ENCODE results near the gene ATP8A2. TPM values are rescaled to one million over a fixed set of nuclear protein-coding genes. Genes with fewer than 3 reads are reported as not detected.

Gene ATP8A2
- total RNA-seq, 1 donor from 2014 or later: 1.3 TPM

DNA sequence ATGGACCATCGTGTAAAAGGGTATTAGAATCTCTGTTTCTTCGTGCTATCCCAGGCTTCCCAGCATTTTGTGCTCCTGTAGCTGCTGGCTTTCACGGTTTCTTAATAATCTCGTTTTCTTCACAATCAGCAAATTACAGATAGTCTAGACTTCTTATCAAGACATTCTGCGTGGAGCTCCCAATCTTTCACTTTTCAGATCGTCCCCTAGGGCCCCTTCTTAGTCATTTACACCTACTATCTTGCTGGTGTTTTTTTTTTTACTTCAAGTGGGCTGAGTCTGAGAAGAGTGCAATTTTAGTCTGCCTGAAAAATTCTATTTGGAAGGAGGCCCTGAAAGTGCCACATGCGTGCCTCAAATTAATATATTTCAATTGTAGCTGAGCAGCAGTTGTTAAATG, 404.9 kb downstream of the ATP8A2 start:
- Histone ChIP-seq H3K4me2 (ENCODE audit: low read length) (no peak overlapping the region), H3K27ac (ENCODE audit: low read depth, low read length) (no peak overlapping the region), H3K4me3 (ENCODE audit: insufficient read depth, low read depth, low read length) (no peak overlapping the region), H3K4me1 (ENCODE audit: insufficient read depth, low read length) (peaks cover 6% of the 10 kb centered on the region), H3K9ac (ENCODE audit: low read length) (no peak overlapping the region), H2AFZ (ENCODE audit: low read depth, low read length) (no peak overlapping the region), H3K27me3 (ENCODE audit: insufficient read depth, low read length) (no peaks in the 10 kb centered on the region), H4K20me1 (ENCODE audit: insufficient read depth, low read length) (no peaks in the 10 kb centered on the region), H3K9me3 (ENCODE audit: insufficient read depth, low read depth, low read length) (no peaks in the 10 kb centered on the region), H3K36me3 (ENCODE audit: insufficient read depth, low read length) (no peaks in the 10 kb centered on the region), H3K79me2 (ENCODE audit: insufficient read depth, low read length) (no peaks in the 10 kb centered on the region)
- TF ChIP-seq, protein P1, sequence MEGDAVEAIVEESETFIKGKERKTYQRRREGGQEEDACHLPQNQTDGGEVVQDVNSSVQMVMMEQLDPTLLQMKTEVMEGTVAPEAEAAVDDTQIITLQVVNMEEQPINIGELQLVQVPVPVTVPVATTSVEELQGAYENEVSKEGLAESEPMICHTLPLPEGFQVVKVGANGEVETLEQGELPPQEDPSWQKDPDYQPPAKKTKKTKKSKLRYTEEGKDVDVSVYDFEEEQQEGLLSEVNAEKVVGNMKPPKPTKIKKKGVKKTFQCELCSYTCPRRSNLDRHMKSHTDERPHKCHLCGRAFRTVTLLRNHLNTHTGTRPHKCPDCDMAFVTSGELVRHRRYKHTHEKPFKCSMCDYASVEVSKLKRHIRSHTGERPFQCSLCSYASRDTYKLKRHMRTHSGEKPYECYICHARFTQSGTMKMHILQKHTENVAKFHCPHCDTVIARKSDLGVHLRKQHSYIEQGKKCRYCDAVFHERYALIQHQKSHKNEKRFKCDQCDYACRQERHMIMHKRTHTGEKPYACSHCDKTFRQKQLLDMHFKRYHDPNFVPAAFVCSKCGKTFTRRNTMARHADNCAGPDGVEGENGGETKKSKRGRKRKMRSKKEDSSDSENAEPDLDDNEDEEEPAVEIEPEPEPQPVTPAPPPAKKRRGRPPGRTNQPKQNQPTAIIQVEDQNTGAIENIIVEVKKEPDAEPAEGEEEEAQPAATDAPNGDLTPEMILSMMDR (IDR thresholded peaks at IDR 0.05; ENCODE audit: insufficient read depth, low read depth, low read length): no peak
- no peak for TF ChIP-seq EZH2 (IDR thresholded peaks at IDR 0.05; ENCODE audit: insufficient read depth, low read length)
- Mint-ChIP-seq H3K4me3 (ENCODE audit: unreplicated experiment) (no peak overlapping the region), H3K4me1 (ENCODE audit: low read depth, unreplicated experiment) (peaks cover 18% of the 10 kb centered on the region), H3K27ac (ENCODE audit: unreplicated experiment) (peak overlapping the region; percentile 14), H3K36me3 (ENCODE audit: low read depth, unreplicated experiment) (no peaks in the 10 kb centered on the region), H3K9me3 (ENCODE audit: unreplicated experiment) (peaks cover 5% of the 10 kb centered on the region), H3K27me3 (ENCODE audit: low read depth, unreplicated experiment) (peaks cover 2% of the 10 kb centered on the region)
- no peak for DNase-seq (ENCODE audit: low read depth)
- no peak for FAIRE-seq

DNA sequence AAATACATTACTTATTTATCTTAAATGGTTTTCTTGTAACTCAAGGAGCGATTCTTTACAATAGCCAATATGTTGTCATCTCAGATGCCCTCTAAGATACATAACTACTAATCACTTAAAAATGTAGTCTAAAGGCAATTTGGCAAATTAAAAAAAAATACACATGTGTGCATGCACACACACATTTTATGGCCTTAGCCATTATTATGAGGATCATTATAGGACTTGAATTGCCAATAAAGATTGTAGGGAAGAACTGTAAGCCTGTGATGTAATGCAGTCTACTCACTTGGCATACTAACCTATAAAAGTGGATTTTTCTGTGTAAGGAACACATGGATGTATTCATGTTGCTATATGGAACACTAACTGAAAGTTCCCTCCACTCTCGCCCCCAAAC, 405.7 kb downstream of the ATP8A2 start:
- FAIRE-seq (no peak), DNase-seq (ENCODE audit: low read depth) (no peak)
- no peak overlapping the region for H3K9ac ChIP-seq (ENCODE audit: low read length)
- no peak overlapping the region for H2AFZ ChIP-seq (ENCODE audit: low read depth, low read length)
- H3K27ac Mint-ChIP-seq (ENCODE audit: unreplicated experiment): no peak overlapping the region
- H3K4me1 ChIP-seq (ENCODE audit: insufficient read depth, low read length): no peaks in the 10 kb centered on the region
- H3K27me3 Mint-ChIP-seq (ENCODE audit: low read depth, unreplicated experiment): peaks cover 2% of the 10 kb centered on the region
- H3K9me3 Mint-ChIP-seq (ENCODE audit: unreplicated experiment): peaks cover 5% of the 10 kb centered on the region
- H3K27me3 ChIP-seq (ENCODE audit: insufficient read depth, low read length): no peaks in the 10 kb centered on the region
- no peak overlapping the region for H3K4me3 ChIP-seq (ENCODE audit: insufficient read depth, low read depth, low read length)
- H3K4me2 ChIP-seq (ENCODE audit: low read length): no peak overlapping the region
- H3K36me3 ChIP-seq (ENCODE audit: insufficient read depth, low read length): no peaks in the 10 kb centered on the region
- no peaks in the 10 kb centered on the region for H3K36me3 Mint-ChIP-seq (ENCODE audit: low read depth, unreplicated experiment)
- no peak overlapping the region for H3K27ac ChIP-seq (ENCODE audit: low read depth, low read length)
- H4K20me1 ChIP-seq (ENCODE audit: insufficient read depth, low read length): no peaks in the 10 kb centered on the region
- H3K4me1 Mint-ChIP-seq (ENCODE audit: low read depth, unreplicated experiment): peaks cover 11% of the 10 kb centered on the region
- H3K4me3 Mint-ChIP-seq (ENCODE audit: unreplicated experiment): no peak overlapping the region
- TF ChIP-seq, protein P1 (IDR thresholded peaks at IDR 0.05; ENCODE audit: insufficient read depth, low read depth, low read length): no peak
- no peak for TF ChIP-seq EZH2 (IDR thresholded peaks at IDR 0.05; ENCODE audit: insufficient read depth, low read length)
- no peaks in the 10 kb centered on the region for H3K79me2 ChIP-seq (ENCODE audit: insufficient read depth, low read length)
- H3K9me3 ChIP-seq (ENCODE audit: insufficient read depth, low read depth, low read length): no peaks in the 10 kb centered on the region

DNA sequence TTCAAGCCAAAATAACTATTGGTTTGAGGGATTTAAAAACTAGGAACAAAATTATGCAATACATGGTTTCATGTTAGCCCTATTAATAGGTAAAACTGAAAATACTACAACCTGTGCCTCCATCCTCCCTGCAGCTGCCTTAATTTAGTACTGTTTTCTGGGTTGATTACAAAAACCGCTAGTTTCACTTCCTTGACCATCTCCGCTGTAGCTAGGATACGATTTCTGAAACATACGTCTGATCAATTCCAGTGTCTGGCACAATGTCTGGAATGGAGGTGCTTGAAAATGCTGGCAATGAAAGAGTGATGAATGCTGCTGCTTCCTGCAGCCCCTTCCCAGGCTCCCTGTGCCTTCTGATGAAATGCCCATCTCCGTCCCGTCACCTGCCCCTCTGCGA, 406.6 kb downstream of the ATP8A2 start:
- Mint-ChIP-seq H3K27ac (ENCODE audit: unreplicated experiment) (no peak overlapping the region), H3K36me3 (ENCODE audit: low read depth, unreplicated experiment) (no peaks in the 10 kb centered on the region), H3K27me3 (ENCODE audit: low read depth, unreplicated experiment) (peaks cover 3% of the 10 kb centered on the region), H3K4me1 (ENCODE audit: low read depth, unreplicated experiment) (peaks cover 11% of the 10 kb centered on the region), H3K9me3 (ENCODE audit: unreplicated experiment) (peaks cover 5% of the 10 kb centered on the region), H3K4me3 (ENCODE audit: unreplicated experiment) (no peak overlapping the region)
- DNase-seq (ENCODE audit: low read depth) (no peak), FAIRE-seq (no peak)
- no peaks in the 10 kb centered on the region for H3K27me3 ChIP-seq (ENCODE audit: insufficient read depth, low read length)
- H3K4me1 ChIP-seq (ENCODE audit: insufficient read depth, low read length): no peaks in the 10 kb centered on the region
- H3K4me3 ChIP-seq (ENCODE audit: insufficient read depth, low read depth, low read length): no peak overlapping the region
- H3K9ac ChIP-seq (ENCODE audit: low read length): no peak overlapping the region
- H3K9me3 ChIP-seq (ENCODE audit: insufficient read depth, low read depth, low read length): no peaks in the 10 kb centered on the region
- H4K20me1 ChIP-seq (ENCODE audit: insufficient read depth, low read length): no peaks in the 10 kb centered on the region
- no peak overlapping the region for H3K27ac ChIP-seq (ENCODE audit: low read depth, low read length)
- H2AFZ ChIP-seq (ENCODE audit: low read depth, low read length): no peak overlapping the region
- no peaks in the 10 kb centered on the region for H3K36me3 ChIP-seq (ENCODE audit: insufficient read depth, low read length)
- no peaks in the 10 kb centered on the region for H3K79me2 ChIP-seq (ENCODE audit: insufficient read depth, low read length)
- TF ChIP-seq EZH2 (IDR thresholded peaks at IDR 0.05; ENCODE audit: insufficient read depth, low read length): no peak
- TF ChIP-seq, protein P1 (IDR thresholded peaks at IDR 0.05; ENCODE audit: insufficient read depth, low read depth, low read length): no peak
- no peak overlapping the region for H3K4me2 ChIP-seq (ENCODE audit: low read length)

Data from astrocyte (in vitro differentiated cells and primary cell).